GM19043 (cell line): Measurements from ENCODE around the gene AEBP2.

Experiments used
- ATAC-seq: cut with Tn5 transposase; IDR thresholded peaks from one replicate; pipeline ENCODE4 v1.9.1; 2021; ENCODE audit warnings: low read depth; ENCODE audit not compliant: unreplicated experiment

AEBP2 gene

DNA sequence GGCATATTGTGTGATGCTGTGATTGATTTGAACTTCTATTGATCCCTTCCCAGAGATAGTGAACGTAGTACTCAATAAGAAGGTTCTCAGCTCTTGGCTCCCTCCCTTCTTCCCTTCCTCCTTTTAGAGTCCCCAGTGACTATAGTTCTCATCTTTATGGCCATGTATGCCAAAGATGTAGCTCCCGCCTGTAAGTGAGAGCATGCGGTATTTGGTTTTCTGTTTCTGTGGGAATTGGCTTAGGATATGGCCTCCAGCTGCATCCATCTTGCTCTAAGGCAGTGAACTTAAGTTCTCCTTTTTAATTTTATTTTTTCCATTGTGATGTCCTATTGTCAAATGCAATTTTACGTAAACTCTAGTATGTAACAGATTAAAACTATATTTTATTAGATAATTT lies 109.5 kb downstream of the AEBP2 start:
- no peak for ATAC-seq

DNA sequence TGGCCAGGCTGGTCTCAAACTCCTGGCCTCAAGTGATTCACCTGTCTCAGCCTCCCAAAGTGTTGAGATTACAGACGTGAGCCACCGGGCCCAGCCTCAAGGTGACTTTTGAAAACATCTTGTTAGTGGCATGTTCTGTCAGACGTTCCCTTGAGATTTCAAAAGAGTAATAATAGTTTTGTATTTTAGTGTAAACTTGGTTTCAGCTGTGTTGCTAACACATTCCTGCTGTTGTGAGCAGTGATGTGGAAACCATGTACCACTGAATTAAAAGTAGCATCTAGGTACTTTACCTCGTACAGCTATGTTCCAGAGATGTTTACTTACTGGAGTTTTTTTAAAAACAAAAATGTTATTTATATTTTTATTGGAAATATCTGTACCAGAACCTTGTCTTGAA lies 111.3 kb downstream of the AEBP2 start:
- ATAC-seq, result no peak

DNA sequence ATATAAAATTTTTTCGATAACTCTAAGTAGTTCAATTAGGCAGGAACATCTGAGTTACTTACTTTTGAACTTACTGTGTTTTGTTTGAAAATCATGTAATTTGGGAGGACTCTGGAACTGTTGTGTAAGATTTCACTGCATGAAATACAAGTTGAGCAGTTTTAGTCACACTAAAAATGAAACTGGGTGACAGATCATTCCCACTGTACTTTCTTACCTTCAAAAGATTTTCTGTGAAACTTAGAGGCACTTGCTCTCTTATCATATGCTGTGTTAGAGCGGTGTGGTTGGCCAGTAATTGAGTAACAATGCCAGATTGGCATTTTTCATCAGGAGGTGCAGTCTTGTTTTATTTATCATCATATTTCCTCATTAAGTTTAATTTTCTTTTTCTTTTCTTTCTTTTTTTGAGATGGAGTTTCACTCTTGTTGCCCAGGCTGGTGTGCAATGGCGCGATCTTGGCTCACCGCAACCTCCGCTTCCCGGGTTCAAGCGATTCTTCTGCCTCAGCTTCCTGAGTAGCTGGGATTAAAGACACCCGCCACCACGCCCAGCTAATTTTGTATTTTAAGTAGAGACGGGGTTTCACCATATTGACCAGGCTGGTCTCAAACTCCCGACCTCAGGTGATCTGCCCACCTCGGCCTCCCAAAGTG lies 113.3 kb downstream of the AEBP2 start:
- peak; percentile 74 for ATAC-seq

DNA sequence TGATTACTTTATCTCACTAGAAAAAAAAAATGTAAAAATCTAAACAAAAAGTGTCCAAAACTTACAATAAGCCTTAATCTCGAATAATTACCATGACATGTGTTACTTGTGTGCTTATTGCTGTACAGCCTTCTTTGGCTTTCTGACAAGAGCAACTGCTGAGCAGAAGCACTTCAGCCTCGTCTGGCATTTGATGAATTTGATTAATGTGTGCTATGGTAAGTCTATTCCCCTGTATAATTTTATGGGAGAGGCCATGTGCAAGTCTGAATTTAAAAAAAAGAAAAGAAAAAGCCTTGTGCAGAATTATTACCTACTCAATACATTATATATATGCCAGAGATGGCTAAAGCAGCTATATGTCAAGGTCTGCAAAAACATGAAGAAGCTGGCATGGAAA lies 113.9 kb downstream of the AEBP2 start:
- ATAC-seq, result no peak

DNA sequence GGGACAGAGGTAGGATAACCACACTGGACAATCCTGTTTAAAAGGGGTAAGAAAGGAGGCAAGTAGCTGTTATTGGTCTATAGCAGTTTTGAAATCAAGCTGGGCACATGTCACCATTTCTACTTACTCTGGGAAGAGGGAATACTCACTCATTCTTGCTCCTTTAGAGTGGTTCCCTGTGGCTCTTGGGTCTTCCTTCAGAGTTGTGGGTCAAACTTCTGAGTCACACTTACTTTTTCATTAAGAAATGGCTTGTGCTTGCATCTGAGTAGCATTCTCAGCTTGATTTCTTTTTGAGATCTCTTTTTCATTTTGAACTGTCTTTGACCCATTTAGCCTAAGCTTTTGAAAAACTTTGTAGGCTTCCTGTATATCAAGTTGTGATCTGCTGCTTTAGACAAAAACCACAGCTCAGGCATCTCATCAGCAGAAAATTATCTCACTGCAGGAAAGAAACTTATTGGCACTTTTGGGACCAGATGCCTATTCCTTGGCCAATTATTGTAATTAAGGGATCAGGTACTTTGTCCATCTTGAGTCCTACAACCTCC lies 122.2 kb downstream of the AEBP2 start:
- ATAC-seq, result no peak
